GM19452 (cell line): ENCODE results near the gene HSPBAP1.
"Not testable (repeated sequence)": the region's sequence is repeated elsewhere in the genome, so short reads cannot be mapped to it uniquely, and the experiment has no call there.

Experiments used
- ATAC-seq: cut with Tn5 transposase; IDR thresholded peaks from one replicate; pipeline ENCODE4 v1.9.1; 2021; ENCODE audit not compliant: unreplicated experiment

The HSPBAP1 gene

DNA sequence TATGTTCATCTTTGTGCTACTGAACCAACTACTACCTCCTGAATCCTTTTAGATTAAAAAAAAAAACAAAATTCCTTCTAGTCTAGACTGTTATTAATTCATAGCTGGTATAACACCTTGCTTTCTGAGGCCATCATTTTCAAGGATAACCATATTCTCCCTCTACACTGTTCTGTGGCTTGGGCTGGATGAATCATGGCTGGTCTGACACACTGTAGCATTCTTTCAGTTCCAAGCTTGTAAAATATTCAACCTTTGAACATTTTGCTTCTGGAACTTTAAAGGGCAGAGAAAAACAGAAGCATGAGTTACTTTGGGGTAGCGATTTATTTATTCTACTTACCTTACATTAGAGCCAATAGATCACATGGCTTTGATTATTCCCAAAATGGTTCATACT is 7.6 kb downstream of the HSPBAP1 start:
- ATAC-seq: no peak

DNA sequence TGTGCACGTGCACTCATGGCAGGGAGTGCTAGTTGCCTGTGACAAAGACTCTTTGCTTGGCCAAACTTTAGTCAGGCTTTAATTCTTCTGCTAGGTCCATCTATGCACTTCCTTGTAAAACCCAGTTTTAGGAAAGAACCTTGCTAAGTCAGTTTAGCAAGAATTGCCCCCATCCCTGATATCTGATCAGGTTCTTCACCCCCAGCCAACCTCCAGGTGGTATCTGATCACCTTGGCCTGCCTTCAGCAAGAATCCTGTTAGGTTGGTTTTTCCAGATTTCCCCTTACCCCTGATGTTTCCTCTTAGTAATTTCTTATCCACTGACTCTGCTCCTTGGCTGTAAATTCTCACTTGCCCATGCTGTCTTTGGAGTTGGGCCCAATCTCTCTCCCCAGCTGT is 8.4 kb downstream of the HSPBAP1 start:
- ATAC-seq: no peak

DNA sequence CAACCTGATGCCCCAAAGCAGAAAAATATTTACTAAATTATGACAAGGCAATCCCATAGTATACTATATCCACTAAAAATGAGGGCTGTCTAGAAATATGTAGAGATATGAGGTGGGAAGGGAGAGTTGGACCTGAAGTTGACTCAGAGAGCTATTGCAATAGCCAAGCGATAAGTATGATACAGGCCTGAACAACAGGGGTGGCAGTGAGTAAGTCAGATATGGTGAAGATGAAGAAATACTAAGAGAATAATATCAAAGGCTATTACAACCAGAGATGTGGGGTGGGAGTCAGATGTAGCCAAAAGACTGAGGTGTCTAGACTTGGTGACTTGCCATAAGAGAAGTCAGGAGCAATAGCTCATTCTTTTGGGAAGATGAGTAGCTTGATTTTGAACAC is 9.2 kb downstream of the HSPBAP1 start:
- ATAC-seq: no peak

DNA sequence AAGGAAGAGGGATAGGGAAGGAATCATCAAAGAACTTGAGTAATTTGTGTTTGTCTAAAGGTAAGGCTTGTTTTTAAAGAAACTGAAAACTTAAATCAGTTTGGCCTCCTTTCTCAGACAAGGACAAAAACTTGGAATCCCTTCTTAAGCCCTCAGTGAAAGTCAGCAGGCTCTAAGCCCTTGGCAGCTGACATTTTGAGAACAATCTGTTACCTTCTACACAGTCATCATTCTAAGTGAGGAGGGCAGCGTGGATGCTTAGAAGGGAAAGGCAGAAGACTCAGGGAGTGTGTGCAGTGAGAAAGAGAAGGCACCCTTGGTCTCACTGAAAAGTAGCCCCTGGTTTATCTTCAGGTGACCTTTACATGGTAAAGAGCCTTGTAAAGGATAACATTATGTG is 10.8 kb downstream of the HSPBAP1 start:
- no peak for ATAC-seq

DNA sequence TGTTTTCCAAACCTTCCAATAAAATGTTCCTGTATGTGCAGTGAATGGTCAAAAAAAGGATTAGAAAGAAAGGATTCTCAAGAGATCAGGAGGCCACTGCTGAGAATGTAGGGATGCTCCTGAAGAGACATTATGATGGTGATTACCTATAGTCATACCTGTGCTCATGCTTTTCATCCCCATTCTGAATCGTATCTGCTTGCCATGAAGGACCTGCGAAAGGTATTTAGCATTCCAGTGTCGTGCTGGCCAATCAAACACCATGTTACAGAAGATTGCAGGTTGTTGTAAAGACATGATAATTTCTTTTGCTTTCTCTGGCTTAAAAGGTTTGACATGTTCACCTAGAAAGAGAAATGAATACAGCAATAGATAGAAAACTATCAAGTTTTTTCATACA is 16.1 kb downstream of the HSPBAP1 start:
- no peak for ATAC-seq

DNA sequence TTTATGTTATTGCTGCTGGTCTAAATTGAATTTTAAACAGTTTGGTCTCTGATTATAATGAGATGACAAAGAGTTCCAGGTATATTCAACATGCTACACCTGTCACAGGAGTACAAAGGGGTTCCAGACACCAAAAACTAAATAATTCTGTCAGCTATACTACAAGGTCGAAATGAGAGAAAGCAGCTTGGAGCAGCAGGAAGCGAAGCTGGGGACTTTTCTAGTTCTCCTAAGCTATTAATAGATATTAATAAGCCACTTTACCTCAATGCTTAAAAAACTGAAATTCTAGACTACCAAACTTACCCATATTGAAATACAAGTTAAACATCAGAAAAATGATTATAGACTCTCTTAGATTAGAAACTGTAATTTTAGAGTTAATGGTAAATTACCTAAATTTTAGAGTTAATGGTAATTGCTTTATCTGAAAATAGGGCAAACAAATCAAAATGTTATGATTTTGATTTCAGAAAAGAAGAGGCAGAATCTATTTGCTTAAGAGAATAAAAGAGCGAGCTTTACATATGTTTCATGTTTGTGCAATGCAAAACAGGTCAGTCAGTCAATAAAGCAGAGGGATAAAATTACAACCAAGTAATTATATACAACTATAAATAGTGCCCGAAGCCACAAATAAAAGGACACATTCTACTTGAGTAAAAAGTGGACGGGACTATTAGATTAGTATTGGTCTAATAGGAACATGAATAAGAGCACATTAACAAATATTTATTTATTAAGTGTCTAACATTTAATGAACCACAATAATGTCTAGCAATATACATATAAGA is 16.8 kb downstream of the HSPBAP1 start:
- ATAC-seq: no peak

DNA sequence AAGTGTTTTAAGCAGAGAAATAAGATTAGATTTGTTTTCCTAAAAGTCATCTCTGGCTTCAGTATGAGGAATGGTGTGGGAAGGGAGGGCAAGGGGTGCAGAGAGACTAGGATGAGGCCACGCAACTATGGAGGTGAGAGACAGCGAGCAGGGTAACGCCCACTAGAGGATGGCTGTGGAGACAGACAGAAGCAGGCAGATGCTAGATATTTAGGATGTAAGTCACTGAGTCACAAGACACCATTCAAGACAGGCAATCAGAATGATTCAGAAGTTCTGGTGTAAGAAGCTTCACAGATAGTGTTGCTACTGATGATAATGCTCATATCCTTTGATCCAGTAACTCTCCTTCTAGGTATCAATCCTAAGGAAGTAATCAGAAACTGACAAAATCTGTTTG is 19.1 kb downstream of the HSPBAP1 start:
- ATAC-seq: no peak

DNA sequence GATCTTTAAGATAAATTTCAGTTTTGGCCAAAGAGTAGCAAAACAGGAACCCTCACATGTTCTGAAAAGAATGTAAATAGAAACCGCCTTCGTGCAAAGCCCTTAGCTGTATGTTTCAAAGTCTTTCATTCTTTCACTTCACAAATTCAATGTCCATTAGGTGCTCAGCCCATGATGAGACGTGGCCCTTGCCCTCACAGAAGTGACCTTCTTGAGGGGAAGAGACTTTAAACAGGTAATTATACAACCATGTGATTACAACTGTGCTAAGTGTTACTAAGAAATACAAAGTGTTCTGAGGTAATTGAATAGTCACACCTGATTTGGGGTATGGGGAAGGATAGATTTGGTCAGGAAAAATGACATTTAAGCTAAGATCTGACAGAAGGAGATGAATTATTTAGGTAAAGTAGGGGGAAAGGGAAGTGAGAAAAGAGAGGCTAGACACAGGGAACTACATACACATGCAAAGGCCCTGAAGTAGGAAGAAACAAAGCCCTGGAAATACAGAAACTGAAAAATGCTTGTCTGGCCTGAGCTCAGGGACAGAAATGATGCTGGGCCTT is 19.6 kb downstream of the HSPBAP1 start:
- ATAC-seq: no peak

DNA sequence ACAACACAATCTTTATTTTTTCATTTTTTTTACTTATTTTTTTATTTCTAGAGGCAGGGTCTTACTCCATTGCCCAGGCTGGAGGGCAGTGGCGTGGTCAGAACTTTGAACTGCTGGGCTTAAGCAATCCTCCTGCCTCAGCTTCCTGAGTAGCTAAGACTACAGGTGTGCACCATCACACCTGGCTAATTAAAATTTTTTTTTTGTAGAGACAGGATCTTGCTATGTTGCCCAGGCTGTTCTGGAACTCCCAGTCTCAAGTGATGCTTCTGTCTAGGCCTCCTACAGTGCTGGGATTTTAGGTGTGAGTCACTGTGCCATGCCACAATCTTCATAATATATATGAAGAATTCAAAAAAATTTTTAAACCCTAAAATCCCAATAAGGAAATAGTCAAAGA is 20.8 kb downstream of the HSPBAP1 start:
- ATAC-seq: no peak

DNA sequence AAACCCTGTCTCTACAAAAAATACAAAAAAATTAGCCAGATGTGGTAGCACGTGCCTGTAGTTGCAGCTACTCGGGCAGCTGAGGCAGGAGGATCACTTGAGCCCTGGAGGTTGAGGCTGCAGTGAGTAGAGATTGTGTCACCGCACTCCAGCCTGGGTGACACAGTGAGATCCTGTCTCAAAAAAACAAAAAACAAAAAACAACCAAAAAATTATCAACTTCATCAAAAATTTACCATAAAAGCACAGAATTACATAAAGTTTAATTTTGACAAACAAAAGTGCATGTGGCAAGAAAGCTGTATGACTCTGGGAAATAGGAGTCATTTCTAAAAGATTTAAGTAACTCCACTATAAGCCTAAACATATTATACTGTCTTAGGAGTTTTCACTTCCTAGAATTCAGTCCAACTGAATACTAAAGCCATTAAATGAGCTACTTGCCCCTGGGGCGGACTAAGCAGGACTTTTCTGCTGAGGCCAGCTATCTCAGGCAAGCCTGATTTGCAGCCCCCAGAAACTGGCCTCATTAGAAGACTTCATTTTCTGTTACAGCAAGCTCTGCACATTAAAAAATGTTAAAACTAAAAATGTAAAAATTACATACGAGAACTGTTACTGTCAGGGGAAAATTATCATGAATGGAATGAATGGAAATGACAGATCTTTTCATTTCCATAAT is 23.0 kb downstream of the HSPBAP1 start:
- ATAC-seq: no peak

DNA sequence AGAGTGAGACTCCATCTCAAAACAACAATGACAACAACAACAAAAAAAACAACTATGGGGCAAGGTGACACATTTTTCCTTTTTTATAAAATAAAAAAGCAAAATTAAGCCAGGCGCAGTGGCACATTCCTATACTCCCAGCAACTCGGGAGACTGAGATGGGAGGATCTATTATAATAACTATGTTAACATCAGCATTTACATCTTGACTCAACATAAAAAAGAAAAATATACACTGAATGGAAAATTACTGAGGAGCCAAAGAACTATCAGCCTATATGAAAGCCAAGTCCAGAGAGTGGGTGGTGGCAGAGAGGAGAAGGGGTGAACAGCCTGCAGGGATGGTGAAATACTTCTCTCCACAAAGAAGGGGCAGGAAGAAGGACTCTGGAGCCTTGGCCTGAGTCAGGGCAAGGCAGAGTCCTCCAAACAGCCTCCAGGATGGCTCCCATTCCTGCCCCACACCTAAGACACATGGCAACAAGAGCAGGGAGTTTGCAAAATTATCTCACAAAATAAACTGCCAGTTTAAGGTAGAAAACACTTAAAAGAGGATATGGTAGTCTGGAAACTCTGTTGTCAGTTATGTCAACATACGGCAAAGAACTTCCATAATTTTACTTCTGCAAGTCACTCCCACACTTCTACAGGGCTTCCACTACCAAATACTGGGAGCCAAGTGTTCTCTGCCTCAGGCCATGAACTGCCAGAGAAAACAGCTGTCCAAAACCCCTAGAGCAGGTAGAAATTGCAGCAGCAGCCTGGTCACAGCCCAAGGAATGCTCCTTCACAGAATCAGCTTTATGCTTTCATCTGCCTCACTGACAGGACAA is 25.9 kb downstream of the HSPBAP1 start:
- no peak for ATAC-seq

DNA sequence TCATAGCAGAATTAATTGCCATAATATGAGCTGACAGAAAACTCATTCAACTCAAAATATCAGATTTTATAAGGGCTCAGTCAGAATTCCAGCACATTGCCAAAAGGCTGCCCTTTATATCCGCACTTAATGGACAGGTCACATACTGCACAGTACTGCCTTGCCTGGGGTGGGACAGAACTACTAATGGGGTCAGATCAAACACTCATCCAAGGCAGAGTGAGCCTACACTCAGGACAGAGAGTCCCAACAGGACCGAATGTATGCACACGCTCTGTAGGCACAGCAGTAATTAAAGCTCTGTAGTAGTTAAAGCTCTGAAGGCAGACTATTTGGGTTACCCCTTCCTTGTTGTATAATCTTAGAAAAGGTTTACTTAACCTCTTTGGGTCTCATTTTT is 27.2 kb downstream of the HSPBAP1 start:
- no peak for ATAC-seq

DNA sequence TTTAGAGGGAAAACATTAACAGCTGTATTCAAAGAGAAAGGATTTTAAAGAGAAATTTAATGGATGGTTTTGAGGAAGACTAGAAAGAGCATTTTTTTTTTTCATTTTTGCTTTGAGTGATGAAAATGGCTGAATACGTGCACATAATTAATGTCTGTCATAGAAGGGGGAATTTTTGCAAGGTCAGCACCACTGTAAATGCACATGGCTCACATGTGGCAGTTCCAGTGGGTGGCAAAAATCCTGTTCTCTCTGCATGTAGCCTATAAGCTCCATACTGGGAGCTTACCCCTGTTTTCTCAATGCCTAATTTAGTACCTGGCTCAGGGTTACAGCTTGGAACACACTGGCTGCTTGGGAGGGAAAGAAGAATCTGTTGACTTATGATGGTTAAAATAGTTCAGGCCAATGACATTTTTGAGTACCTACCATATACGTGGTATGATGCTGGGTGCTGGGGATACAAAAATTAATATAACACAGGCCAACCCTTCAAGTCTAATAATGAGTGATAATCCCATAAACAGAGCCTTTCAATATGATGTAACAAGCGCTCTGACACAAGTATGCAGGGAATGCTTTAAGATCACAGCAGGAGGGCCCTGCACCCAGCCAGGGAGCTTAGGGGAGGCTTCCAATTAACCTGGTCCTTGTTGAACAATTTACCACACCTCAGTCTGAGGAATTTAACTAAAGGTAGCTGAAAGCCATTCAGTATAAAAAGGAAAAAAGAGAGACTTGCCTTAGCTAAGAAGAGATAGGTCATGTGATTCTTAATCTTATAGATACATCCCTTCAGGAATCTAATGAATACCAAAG is 33.0 kb downstream of the HSPBAP1 start:
- ATAC-seq: no peak

DNA sequence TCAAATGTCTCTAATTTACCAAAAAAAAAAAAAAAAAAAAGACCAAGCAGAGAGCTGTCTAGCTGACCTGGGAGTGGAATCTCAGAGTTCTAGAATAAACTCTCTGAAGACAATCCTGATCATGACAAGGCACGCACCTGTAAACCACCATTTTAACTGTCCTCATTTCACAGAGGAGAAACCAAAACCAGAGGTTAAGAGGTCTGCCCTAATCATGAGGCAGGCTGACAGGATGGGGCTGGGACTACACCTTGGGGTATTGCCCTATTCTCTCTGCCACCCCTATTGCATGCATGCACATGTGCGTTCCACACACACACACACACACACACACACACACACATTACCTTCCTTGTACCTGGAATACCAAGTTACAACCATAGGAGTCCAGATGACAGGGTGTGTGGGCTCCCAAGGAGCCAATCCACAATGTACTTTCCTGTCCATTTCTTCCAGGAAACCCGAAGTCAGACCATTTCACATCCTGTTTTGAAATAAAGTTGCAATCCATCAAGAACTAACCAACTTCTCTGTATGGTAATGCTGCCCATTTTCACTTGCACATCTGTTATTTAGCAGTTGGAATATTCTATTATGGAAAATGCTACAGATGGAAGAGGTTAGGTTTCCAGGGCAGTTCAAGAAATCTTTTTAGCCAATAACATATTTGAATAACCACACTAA is 34.6 kb downstream of the HSPBAP1 start:
- no peak for ATAC-seq

DNA sequence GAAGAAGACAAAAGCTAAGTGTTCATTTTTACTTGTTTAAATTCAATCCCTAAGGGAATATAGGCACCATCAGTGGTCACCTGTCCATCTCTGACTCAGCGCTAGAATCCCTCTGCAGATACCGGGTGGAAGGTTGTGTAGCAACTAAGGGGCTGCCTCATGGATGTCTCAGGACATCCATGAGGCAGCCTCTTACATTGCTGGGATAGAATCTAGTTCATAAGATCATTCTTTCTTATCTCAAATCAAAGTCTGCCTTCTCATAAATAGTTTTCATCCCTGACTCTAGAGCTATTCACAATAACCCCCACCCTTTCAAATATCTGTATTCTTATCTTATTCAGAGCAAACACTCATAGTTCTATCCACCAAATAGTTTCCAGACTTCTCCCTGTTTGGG is 38.1 kb downstream of the HSPBAP1 start:
- ATAC-seq: no peak

DNA sequence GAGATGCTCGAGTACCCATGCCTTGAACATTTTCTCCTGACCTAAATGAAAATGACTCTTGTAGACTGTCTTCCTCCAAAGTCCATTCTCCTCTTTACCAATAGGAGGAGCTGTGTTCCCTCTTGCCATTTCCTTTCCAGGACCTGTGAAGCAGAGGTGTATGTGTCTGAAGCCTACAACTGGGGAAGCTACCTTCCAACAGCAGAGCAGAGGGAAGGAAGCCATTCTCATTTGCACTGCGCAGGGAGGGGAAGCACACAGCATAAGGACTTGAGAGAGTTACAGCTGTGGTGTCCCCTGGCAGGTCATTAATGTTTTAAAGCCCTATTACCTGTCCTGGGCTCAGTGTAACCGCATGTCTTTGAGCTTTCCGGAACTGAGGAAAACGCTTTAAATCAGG is 38.7 kb downstream of the HSPBAP1 start:
- ATAC-seq: peak; percentile 66

DNA sequence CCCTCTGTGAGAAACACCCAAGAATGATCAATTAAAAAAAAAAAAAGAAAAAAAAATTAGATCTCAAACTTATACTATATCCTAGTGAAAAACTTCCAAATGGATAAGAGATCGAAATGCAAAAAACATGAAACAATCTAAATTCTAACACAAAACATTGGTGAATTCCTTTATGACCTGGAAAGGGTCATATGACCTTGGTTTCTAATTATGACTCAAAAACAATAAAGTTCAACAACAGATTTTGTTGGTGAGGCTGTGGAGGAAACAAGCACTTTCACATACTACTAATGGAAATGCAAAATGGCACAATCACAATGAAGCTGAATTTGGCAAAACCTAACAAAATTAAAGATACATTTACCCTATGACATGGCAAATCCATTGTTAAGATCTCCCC is 45.3 kb downstream of the HSPBAP1 start:
- ATAC-seq: no peak

DNA sequence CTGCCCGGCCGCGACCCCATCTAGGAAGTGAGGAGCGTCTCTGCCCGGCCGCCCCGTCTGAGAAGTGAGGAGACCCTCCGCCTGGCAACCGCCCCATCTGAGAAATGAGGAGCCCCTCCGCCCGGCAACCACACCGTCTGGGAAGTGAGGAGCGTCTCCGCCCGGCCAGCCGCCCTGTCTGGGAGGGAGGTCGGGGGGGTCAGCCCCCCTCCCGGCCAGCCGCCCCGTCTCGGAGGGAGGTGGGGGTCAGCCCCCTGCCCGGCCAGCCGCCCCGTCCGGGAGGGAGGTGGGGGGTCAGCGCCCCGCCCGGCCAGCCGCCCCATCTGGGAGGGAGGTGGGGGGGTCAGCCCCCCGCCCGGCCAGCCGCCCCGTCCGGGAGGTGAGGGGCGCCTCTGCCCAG is 46.3 kb downstream of the HSPBAP1 start:
- not testable (repeated sequence) for ATAC-seq

DNA sequence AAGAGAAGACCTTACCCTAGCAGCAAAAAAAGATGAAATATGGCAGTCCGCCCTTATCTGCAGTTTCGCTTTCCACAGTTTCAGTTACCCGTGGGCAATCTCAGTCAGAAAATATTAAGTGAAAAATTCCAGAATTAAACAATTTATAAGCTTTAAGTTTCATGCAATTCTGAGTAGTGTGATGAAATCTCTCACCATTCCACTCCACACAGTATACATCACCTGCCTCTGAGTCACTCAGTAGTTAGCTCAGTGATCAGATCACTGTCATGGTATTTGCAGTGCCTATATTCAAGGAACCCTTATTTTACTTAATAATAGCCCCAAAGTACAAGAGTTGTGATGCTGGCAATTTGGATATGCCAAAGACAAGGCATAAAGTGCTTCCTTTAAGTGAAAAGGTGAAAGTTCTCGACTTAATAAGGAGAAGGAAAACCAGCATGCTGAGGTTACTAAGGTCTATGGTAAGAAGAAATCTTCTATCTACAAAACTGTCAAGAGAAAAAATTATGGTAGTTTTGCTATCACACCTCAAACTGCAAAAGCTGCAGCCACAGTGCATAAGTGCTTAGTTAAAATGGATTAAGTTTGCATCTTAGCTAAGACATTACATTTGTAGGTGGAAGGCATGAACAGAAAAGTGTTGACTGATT is 48.1 kb downstream of the HSPBAP1 start:
- ATAC-seq: no peak
